GM19452 (cell line): ENCODE data around the gene INO80.

Experiments used
- ATAC-seq: cut with Tn5 transposase; IDR thresholded peaks from one replicate; pipeline ENCODE4 v1.9.1; 2021; ENCODE audit not compliant: unreplicated experiment

INO80 gene

DNA sequence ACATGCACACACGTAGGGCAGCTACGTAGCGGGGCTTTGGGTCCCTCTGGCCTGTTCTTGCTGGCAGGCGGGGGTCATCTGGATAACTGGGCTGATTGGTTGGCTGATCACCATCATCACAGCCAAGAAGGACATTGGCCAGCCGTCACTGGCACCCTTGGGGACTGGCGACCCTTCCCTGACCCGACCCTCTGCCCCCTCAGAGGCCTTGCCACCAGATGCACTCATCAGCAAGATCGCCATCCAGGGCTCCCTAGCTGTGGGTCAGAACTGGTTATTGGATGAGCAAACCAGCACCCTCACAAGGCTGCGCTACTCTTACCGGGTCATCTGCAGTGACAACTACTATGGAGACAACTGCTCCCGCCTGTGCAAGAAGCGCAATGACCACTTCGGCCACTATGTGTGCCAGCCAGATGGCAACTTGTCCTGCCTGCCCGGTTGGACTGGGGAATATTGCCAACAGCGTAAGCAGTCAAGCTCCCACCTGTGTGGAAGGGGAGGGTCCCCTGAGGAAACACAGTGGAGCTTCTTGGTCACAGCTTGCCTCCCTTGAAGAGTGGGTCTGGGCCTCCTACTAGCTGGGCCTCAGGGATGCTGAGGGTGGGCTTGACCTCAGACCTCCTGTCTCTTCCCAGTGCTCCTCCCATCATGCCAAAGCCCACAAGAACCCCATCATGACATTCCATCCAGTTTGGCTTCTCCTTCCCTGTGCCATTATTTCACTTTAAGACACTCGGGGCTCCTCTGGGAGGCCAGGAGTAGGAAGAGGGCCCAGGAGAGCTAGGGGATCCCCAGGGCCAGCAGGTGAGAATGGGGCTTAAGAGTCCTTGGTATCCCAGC is 184.6 kb downstream of the INO80 start:
- ATAC-seq = no peak

DNA sequence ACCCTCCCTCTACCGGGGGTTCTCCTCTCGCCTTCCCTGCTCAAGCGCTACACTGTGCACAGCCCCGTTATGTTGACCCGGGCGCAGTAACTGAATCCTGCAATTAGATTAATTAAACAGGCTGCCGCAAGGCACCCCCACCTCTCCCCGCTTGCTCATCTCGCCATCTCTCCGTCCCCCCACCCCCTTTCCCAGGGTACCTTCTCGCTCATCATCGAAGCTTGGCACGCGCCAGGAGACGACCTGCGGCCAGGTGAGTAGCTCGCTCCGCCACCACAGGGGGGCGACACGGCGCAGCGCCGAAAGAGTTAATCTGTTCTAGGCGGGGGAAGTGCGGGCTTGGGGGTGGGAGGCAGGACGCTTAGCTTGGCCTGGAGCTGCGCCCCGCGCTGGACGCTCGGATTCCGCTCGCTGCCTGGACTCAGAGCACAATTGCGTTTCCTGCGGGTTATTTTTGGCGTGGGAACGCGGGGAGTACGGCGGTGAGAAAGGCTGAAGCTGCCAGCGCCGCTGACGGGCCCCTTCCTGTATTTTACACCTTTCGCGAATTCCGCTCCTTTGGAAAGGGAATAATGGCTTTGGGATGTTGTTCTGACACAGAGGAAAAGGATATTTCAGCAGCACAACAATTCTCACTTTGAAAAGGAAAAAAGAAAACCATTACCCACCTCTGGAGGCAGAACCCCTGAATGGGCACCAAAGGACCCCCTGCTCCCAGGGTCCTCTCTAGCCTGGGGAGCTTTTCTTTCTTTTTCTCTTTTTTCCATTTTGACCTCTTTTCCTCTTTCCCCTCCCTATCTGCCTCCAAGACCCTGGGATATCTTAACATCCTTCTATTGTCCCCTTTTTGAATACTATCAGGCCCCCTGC is 185.4 kb downstream of the INO80 start:
- no peak for ATAC-seq

DNA sequence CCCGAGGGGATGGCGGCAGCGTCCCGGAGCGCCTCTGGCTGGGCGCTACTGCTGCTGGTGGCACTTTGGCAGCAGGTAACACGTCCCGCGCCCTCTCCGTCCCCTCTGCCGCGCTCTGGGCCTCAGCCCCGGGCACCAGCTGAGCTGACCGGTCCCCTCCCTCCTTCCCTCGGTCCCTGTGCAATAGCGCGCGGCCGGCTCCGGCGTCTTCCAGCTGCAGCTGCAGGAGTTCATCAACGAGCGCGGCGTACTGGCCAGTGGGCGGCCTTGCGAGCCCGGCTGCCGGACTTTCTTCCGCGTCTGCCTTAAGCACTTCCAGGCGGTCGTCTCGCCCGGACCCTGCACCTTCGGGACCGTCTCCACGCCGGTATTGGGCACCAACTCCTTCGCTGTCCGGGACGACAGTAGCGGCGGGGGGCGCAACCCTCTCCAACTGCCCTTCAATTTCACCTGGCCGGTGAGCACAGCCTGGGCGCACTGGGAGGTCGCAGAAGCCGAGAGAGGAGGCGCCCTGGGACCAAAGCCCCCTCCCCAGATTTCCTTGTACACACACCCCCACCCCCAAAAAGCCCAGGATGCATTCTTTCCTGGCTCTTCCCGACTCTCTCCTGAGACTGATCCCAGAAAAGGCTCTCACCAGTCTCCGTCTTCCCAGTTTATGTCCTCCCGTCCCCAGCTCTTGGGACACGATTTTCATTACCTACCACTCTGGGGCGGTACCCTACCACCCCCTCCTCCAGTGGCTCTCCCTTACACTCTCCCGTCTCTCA is 186.2 kb downstream of the INO80 start:
- no peak for ATAC-seq
